ENCODE measurements around the gene TRABD2B. TPM values are rescaled to one million over a fixed set of nuclear protein-coding genes. Genes with fewer than 3 reads are reported as not detected.

Gene TRABD2B
- total RNA-seq, 5 donors from 2014 or later (not counting 1 experiment from before 2014, with no cell fraction given), result not detected

GRCh38 chr1:48028218-48029069 lies 31.3 kb upstream of the TRABD2B start:
- Mint-ChIP-seq H3K27me3 (peaks cover 3 to 4% of the 10 kb centered on the region in 2 donors), H3K4me1 (no peaks in the 10 kb centered on the region), H3K4me3 (no peak overlapping the region), H3K27ac (no peak overlapping the region), H3K9me3 (no peaks in the 10 kb centered on the region), H3K36me3 (no peaks in the 10 kb centered on the region)
- H3K36me3 ChIP-seq (ENCODE audit: control insufficient read depth in 2 of 2, extremely low read depth in 1 of 2, insufficient read depth in 1 of 2, low read length in 1 of 2), result no peaks in the 10 kb centered on the region
- CTCF ChIA-PET, result no interaction called here
- WGBS (ENCODE audit: insufficient coverage), result 88% methylated on average over 5 of the region's 12 CpGs
- no peaks in the 10 kb centered on the region for H3K9me3 ChIP-seq
- DNase-seq, result no peak
- H3K27me3 ChIP-seq (replicated peaks in 1 of 2; ENCODE audit: control insufficient read depth in 2 of 2, extremely low read depth in 1 of 2, insufficient read depth in 2 of 2, low read length in 1 of 2), result peaks cover 0 to 11% of the 10 kb centered on the region in 2 experiments
- H3K27ac ChIP-seq (ENCODE audit: low read length), result no peak overlapping the region
- H3K4me3 ChIP-seq (ENCODE audit: control insufficient read depth in 1 of 2, extremely low read depth in 1 of 2, low read length in 1 of 2), result no peak overlapping the region
- no peaks in the 10 kb centered on the region for H3K4me1 ChIP-seq (ENCODE audit: control insufficient read depth in 1 of 2, extremely low read depth in 1 of 2, insufficient read depth in 2 of 2, low read length in 2 of 2)
- no peak for ATAC-seq (replicated peaks in 1 of 4)
- POLR2A ChIA-PET, result no interaction called here

- H3K27ac ChIP-seq (ENCODE audit: low read length), result no peak overlapping the region
- Mint-ChIP-seq H3K4me3 (no peak overlapping the region), H3K27ac (no peak overlapping the region), H3K4me1 (no peaks in the 10 kb centered on the region), H3K27me3 (peaks cover 3 to 4% of the 10 kb centered on the region in 2 donors), H3K36me3 (no peaks in the 10 kb centered on the region), H3K9me3 (no peaks in the 10 kb centered on the region)
- no peaks in the 10 kb centered on the region for H3K9me3 ChIP-seq
- ATAC-seq (replicated peaks in 1 of 4), result no peak
- WGBS (ENCODE audit: insufficient coverage), result 70% methylated on average over 2 of the region's 2 CpGs
- H3K27me3 ChIP-seq (replicated peaks in 1 of 2; ENCODE audit: control insufficient read depth in 2 of 2, extremely low read depth in 1 of 2, insufficient read depth in 2 of 2, low read length in 1 of 2), result peaks cover 0 to 7% of the 10 kb centered on the region in 2 experiments
- H3K4me3 ChIP-seq (ENCODE audit: control insufficient read depth in 1 of 2, extremely low read depth in 1 of 2, low read length in 1 of 2), result no peak overlapping the region
- no peak for DNase-seq
- CTCF ChIA-PET, result no interaction called here
- H3K36me3 ChIP-seq (ENCODE audit: control insufficient read depth in 2 of 2, extremely low read depth in 1 of 2, insufficient read depth in 1 of 2, low read length in 1 of 2), result no peaks in the 10 kb centered on the region
- POLR2A ChIA-PET, result no interaction called here
- no peaks in the 10 kb centered on the region for H3K4me1 ChIP-seq (ENCODE audit: control insufficient read depth in 1 of 2, extremely low read depth in 1 of 2, insufficient read depth in 2 of 2, low read length in 2 of 2)
Observed at GRCh38 chr1:48027533-48027835, 30.3 kb upstream of the TRABD2B start.

- Histone ChIP-seq H3K27ac (ENCODE audit: low read length) (no peak overlapping the region), H3K27me3 (replicated peaks in 1 of 2; ENCODE audit: control insufficient read depth in 2 of 2, extremely low read depth in 1 of 2, insufficient read depth in 2 of 2, low read length in 1 of 2) (peaks cover 0 to 7% of the 10 kb centered on the region in 2 experiments), H3K9me3 (no peaks in the 10 kb centered on the region), H3K36me3 (ENCODE audit: control insufficient read depth in 2 of 2, extremely low read depth in 1 of 2, insufficient read depth in 1 of 2, low read length in 1 of 2) (no peaks in the 10 kb centered on the region), H3K4me3 (ENCODE audit: control insufficient read depth in 1 of 2, extremely low read depth in 1 of 2, low read length in 1 of 2) (no peak overlapping the region), H3K4me1 (ENCODE audit: control insufficient read depth in 1 of 2, extremely low read depth in 1 of 2, insufficient read depth in 2 of 2, low read length in 2 of 2) (no peaks in the 10 kb centered on the region)
- POLR2A ChIA-PET, result no interaction called here
- CTCF ChIA-PET, result no interaction called here
- Mint-ChIP-seq H3K27ac (no peak overlapping the region), H3K9me3 (no peaks in the 10 kb centered on the region), H3K27me3 (peaks cover 3 to 4% of the 10 kb centered on the region in 2 donors), H3K4me1 (no peaks in the 10 kb centered on the region), H3K4me3 (no peak overlapping the region), H3K36me3 (no peaks in the 10 kb centered on the region)
- DNase-seq (no peak), ATAC-seq (replicated peaks in 1 of 4) (no peak)
- WGBS (ENCODE audit: insufficient coverage), result 91% methylated on average over 2 of the region's 9 CpGs
Observed at GRCh38 chr1:48026701-48027532, 29.7 kb upstream of the TRABD2B start.

- Histone ChIP-seq H3K27ac (ENCODE audit: low read length) (no peak overlapping the region), H3K36me3 (ENCODE audit: control insufficient read depth in 2 of 2, extremely low read depth in 1 of 2, insufficient read depth in 1 of 2, low read length in 1 of 2) (no peaks in the 10 kb centered on the region), H3K4me1 (ENCODE audit: control insufficient read depth in 1 of 2, extremely low read depth in 1 of 2, insufficient read depth in 2 of 2, low read length in 2 of 2) (no peaks in the 10 kb centered on the region), H3K4me3 (ENCODE audit: control insufficient read depth in 1 of 2, extremely low read depth in 1 of 2, low read length in 1 of 2) (no peak overlapping the region), H3K27me3 (replicated peaks in 1 of 2; ENCODE audit: control insufficient read depth in 2 of 2, extremely low read depth in 1 of 2, insufficient read depth in 2 of 2, low read length in 1 of 2) (peaks cover 0 to 7% of the 10 kb centered on the region in 2 experiments), H3K9me3 (no peaks in the 10 kb centered on the region)
- no peaks in the 10 kb centered on the region for H3K9me3 Mint-ChIP-seq
- 33% methylated on average over 1 of the region's 2 CpGs for WGBS (ENCODE audit: insufficient coverage)
- ChIA-PET CTCF (no interaction called here), POLR2A (no interaction called here)
- no peaks in the 10 kb centered on the region for H3K4me1 Mint-ChIP-seq
- H3K27me3 Mint-ChIP-seq, result peaks cover 0 to 3% of the 10 kb centered on the region in 2 donors
- no peak for DNase-seq
- H3K4me3 Mint-ChIP-seq, result no peak overlapping the region
- no peak overlapping the region for H3K27ac Mint-ChIP-seq
- no peaks in the 10 kb centered on the region for H3K36me3 Mint-ChIP-seq
- ATAC-seq (replicated peaks in 1 of 4), result no peak
Observed at GRCh38 chr1:48026275-48026674, 29.1 kb upstream of the TRABD2B start.

GRCh38 chr1:48025076-48025475 lies 27.9 kb upstream of the TRABD2B start:
- Mint-ChIP-seq H3K4me1 (no peaks in the 10 kb centered on the region), H3K36me3 (no peaks in the 10 kb centered on the region), H3K27ac (no peak overlapping the region), H3K27me3 (peaks cover 9 to 11% of the 10 kb centered on the region in 2 donors), H3K9me3 (no peaks in the 10 kb centered on the region), H3K4me3 (no peak overlapping the region)
- DNase-seq (no peak), ATAC-seq (replicated peaks in 1 of 4) (no peak)
- no peaks in the 10 kb centered on the region for H3K36me3 ChIP-seq (ENCODE audit: control insufficient read depth in 2 of 2, extremely low read depth in 1 of 2, insufficient read depth in 1 of 2, low read length in 1 of 2)
- H3K4me1 ChIP-seq (ENCODE audit: control insufficient read depth in 1 of 2, extremely low read depth in 1 of 2, insufficient read depth in 2 of 2, low read length in 2 of 2), result no peaks in the 10 kb centered on the region
- POLR2A ChIA-PET, result no interaction called here
- H3K27me3 ChIP-seq (replicated peaks in 1 of 2; ENCODE audit: control insufficient read depth in 2 of 2, extremely low read depth in 1 of 2, insufficient read depth in 2 of 2, low read length in 1 of 2), result peaks cover 0 to 4% of the 10 kb centered on the region in 2 experiments
- H3K9me3 ChIP-seq, result no peaks in the 10 kb centered on the region
- CTCF ChIA-PET, result interaction anchor here in 1 of 2 donors (0.6 kb wide), 2 partner anchors 25 to 641 kb away, joined by 3 to 5 read pairs; no protein-coding TSS in a partner anchor
- no peak overlapping the region for H3K27ac ChIP-seq (ENCODE audit: low read length)
- H3K4me3 ChIP-seq (ENCODE audit: control insufficient read depth in 1 of 2, extremely low read depth in 1 of 2, low read length in 1 of 2), result no peak overlapping the region

- CTCF ChIA-PET, result no interaction called here
- Histone ChIP-seq H3K27me3 (replicated peaks in 1 of 2; ENCODE audit: control insufficient read depth in 2 of 2, extremely low read depth in 1 of 2, insufficient read depth in 2 of 2, low read length in 1 of 2) (peaks cover 0 to 11% of the 10 kb centered on the region in 2 experiments), H3K36me3 (ENCODE audit: control insufficient read depth in 2 of 2, extremely low read depth in 1 of 2, insufficient read depth in 1 of 2, low read length in 1 of 2) (no peaks in the 10 kb centered on the region), H3K4me3 (ENCODE audit: control insufficient read depth in 1 of 2, extremely low read depth in 1 of 2, low read length in 1 of 2) (no peak overlapping the region), H3K4me1 (ENCODE audit: control insufficient read depth in 1 of 2, extremely low read depth in 1 of 2, insufficient read depth in 2 of 2, low read length in 2 of 2) (no peaks in the 10 kb centered on the region), H3K27ac (ENCODE audit: low read length) (no peak overlapping the region), H3K9me3 (no peaks in the 10 kb centered on the region)
- DNase-seq (no peak), ATAC-seq (replicated peaks in 1 of 4) (no peak)
- no peaks in the 10 kb centered on the region for H3K4me1 Mint-ChIP-seq
- no peaks in the 10 kb centered on the region for H3K36me3 Mint-ChIP-seq
- peaks cover 13 to 21% of the 10 kb centered on the region in 2 donors for H3K27me3 Mint-ChIP-seq
- no peak overlapping the region for H3K4me3 Mint-ChIP-seq
- WGBS (ENCODE audit: insufficient coverage), result 73% methylated on average over 5 of the region's 6 CpGs
- no peak overlapping the region for H3K27ac Mint-ChIP-seq
- POLR2A ChIA-PET, result no interaction called here
- H3K9me3 Mint-ChIP-seq, result no peaks in the 10 kb centered on the region
Observed at GRCh38 chr1:48023488-48023887, 26.3 kb upstream of the TRABD2B start.
